NCI-H524 (cell line): ENCODE data around the gene GOLIM4.

Experiments
- DNase-seq, 2 experiments: peaks; one replicate each; lab custom pipeline; 2025; lab: John Stamatoyannopoulos, UW

GOLIM4 gene

DNA sequence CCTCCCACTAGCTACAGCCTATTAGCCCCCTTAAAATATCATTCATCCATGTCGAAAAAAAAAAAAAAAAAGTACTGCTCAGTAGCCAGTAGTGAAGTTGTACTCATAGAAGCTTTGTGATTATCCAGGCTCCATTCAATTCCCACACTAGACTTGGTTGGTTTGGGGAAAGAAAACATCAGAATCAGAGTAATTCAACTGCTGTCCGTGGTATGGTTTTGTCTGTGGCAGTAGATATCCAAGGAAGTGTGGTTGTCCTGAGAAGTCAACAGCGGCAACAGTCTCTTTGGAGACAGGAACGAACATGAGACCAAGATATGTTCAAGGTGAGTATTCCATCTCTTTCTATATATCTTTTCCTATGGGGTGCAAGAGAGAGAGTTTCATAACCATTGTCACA is 99.2 kb downstream of the GOLIM4 start:
- no peak for DNase-seq

DNA sequence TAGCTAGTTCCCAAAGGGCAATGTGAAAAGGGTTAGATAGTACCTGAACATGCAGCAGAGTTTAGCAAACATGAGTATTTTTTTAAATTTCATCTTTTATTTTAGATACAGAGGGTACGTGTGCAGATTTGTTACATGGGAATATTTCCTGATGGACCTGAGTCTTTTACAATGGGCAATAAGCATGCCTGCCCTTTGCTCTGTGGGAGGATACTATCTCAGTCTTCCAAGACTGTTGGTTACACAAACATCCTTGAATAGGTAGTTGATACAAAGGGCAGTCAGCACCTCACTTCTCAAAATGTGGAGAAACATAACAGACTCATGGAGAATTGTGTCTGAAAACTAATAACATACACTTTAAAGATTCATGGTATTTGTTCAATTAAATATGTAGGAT is 103.3 kb downstream of the GOLIM4 start:
- no peak for DNase-seq

DNA sequence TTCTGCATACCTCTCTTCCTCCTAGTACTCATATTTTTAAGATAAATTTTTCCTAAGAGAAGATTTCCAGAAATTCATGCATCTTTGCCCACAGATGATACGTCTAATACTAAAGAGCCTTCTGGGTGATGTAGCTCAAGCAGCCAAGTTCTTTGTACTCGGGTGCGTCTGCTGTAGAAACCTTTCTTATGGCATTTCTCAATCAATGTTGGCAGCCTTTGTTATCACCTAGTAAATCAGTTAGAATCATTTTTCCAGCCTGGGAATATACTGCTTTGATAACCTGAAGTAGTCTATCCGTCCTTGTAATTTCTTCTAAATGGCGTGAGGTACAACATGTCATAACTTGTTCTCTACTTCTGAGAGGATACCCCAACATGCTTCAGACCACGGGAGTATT is 104.5 kb downstream of the GOLIM4 start:
- no peak for DNase-seq

DNA sequence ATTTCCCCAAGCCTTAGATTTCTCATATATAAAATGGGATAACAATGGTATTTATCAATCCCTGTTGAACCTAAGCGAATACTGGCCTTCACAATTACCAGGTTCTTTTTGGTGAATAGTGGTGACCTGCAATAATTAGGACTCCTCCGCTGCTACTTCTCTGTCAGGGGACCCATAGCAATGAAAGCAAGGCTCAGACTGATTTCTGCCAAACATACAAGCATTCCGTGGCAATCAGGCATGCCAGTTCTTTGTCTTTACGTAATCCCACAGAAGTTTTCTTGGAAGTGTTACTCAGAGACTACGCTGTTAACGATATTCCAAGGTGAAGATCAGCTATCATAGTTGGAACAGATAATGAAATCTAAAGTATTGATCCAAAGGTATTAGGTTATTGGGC is 105.7 kb downstream of the GOLIM4 start:
- no peak for DNase-seq

DNA sequence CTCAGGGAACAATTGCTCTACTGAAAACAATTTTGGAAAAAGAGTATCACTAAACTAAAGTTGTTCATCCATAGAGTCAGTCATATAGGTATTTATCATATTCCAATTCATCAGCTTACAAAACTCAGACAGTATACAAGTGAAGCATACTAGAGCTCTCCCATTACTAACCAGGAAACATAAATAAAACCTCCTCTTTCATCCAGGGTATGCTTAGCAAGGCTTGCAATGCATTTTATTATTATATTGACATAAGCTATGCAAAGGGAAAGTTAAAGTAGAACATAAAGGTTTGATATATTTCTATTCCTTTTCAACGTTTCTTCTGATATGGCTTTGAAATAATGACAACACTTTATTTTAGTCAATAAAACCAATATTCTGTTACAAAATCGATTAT is 106.7 kb downstream of the GOLIM4 start:
- no peak for DNase-seq

DNA sequence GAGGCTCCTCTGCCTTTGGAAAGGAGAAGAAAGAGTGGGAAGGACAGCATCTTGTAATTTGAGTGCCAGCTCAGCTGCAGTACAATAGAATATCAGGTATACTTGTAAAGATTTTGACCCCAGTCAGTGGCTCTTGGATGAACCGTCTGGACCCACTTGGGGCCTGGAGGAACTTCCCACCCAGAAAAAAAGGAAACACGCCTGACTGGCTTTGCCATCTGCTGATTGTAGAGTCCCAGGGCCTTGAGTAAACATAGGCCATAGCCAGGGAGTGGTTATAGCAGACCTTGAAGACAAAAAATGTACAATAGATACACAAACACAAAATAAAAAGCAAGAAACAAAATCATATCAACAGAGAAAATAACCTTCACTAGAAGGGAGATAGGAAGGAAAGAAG is 112.1 kb downstream of the GOLIM4 start:
- peak in 1 of 2 experiments; percentile 12 for DNase-seq

DNA sequence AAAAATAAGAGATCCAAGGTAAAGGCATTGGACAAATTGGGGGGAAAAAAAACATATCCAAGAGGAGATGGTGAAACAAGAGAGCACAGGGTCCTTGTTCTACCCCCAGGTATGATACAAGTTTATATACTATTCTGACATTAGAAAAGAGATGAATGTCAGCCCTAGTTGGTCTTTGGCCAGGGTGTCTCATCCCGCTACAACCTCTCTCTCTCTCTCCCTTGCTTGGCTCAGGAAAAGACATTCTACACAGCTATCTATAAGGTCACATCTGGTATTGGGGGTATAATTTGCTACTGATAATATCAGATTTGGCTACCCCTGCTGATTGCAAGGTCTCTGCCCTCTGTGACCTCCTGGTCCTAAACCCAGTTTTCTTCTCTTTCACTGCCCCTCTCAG is 117.2 kb downstream of the GOLIM4 start:
- DNase-seq: no peak

DNA sequence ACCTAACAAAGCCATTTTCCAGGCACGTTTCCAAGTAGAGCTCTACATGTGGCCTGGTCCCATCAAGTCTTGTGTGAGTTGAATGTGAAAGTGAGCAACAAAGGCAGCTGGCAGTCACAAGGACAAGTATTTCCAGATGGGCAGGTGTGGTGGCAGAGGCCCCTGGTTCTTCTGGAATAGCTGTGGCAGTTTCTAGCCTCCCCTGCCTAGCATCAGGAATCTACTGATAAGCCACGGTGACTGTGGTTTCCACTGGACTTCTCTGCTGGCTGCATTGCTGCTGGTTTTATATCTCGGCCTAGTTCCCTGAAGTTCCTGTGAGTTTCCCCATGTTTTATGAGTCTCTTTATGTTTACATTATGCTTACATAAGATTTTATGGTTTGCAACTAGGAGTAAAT is 117.7 kb downstream of the GOLIM4 start:
- peak in 1 of 2 experiments; percentile 46 for DNase-seq

DNA sequence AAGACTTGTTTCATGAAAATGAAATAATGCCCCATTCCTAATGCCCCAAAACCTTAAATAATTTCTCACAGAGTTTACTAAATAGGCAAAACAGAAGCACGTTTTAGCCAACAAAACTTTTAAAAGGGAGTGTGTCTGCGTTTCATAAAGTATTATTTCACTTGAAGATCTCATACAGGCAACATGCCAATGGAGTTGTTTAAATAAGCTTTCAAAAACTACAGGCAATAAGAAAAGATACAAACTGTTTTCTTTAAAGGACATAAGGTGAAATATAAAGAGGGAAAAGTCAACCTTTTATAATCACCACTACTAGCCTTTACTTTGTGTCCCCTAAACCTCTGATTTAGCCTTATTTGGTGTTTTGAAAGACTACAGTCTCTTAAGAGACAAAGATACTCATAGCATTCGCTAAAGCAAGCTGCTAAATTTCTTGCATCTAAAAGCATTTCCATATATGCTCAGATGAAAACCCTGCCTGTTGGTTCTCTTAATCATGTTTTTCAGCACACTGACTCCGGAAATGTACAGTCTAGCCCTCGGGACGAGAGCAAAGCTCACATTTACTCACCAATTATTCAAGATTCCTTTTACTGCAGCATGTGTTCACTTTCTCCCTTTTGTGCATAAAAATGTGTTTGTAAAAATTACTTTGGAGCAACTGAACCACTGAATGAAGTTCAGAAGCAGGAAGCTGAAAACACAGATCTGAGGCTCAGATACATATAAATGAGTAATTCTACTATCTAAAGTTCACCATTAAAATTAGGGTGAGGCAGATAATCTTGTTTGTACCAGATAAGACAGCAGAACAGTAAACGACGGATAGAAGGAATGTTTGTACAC is 119.0 kb downstream of the GOLIM4 start:
- no peak for DNase-seq

DNA sequence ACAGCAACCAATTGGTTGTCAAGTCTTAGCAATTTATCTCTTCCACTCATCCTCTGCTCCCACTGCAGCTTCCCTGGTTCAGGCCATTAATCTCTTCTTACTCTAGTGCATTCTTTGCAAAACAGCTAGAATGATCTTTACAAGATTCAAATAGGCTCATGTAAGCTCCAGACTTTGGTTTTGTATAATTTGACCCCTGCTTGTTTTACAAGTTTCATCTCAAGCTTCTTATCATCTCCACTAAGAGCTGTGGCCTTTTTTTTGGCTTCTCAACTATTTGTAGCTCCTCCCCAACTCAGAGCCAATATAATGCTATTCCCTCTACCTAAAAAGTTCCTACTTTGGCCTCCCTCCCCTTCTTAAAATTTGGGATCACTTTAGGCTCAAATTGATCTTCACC is 121.8 kb downstream of the GOLIM4 start:
- DNase-seq: no peak

DNA sequence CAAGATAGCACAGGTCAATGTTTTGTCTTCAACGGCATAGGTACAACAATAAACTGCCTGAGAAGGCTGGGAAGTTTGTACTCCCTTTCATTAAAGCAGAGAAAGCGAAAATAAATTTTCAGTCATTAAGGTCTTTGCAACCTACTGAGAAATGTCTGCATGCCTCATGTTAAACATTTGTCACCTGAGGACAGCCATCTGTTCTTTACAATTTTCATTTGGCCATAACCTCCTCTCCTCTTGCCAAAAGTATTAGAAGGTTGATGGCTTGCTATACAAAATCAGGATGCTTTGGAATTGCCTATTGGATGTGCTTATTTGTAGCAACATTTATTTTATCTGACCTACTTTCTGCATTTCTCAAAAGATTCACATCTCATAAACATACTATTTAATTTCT is 122.7 kb downstream of the GOLIM4 start:
- DNase-seq: no peak

DNA sequence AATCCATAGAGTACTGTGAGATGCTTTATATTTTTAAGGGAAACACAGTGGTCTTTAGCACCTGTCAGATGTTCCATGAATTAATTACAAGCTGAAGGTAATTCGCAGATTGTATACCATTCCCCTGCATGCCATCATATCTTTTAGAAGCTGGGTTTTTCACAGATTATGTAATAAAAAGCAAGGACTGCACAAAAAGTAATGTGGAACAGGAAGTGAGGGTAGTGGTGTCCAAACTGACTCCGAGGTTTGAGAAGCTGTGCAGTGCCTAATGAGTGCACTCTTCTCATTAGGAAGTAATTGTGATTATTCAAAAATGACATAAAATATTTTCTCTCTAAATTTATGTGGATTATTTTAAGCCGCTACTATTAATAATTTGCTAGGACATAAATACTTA is 123.2 kb downstream of the GOLIM4 start:
- no peak for DNase-seq

DNA sequence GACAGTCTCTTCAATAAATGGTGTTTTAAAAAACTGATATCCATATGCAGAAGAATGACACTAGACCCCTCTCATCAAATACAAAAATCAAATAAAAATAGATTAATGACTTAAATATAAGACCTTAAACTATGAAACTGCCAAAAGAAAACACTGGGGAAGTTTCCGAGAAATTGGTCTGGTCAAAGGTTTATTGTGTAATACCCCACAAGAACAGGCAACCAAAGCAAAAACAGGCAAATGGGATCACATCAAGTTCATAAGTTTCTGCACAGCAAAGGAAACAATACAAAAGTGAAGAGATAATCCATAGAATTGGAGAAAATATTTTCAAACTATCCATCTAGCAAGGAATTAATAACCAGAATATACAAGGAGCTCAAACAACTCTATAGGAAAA is 126.2 kb downstream of the GOLIM4 start:
- DNase-seq: no peak

DNA sequence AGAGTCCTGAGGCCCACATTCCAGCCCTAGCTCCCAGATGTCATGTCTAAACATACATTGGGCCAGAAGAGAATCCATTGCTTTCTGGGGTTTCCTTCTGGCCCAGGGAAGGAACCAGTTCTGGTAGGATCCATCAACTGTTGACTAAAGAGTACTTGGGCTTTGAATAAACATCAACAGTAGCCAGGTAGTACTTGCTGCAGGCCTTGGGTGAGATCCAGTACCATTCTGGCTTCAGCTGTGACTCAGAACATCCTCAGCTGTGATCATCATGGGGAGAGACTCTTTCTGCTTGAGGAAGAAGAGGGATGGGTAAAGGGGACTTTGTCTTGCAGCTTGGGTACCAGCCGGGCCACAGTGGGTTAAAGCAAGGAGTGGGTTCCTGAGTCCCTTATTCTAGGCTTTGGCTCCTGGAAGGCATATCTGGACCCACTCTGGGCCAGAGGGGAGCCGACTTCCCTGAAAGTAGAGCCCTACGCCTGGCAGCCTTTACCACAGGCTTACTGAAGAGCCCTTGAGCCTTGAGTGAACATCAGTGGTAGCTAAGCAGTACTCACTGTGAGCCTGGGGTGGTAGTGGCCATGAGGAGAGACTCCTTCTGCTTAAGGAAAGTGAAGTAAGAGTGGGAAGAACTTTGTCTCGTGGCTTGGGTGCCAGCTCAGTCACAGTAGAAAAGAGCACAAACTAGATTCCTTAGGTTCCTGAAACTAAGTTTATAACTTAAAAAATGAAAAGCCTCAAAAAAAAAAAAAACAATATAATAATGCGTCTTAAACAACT is 128.3 kb downstream of the GOLIM4 start:
- no peak for DNase-seq
